Amniotic stem cell (primary cell): ENCODE data around the gene DCAF8.
A peak's percentile ranks its signal among the peaks of the same experiment; 100 is the strongest.

Source experiments
- DNase-seq: peaks from one replicate; lab custom pipeline; 2025; lab: John Stamatoyannopoulos, UW

The DCAF8 gene

GRCh38 chr1:160261556-160261892 is 825 bp downstream of the DCAF8 start:
- peak; percentile 49 for DNase-seq

GRCh38 chr1:160260406-160261382 is 1.7 kb downstream of the DCAF8 start:
- peak; percentile 47 for DNase-seq

GRCh38 chr1:160258177-160258798 is 4.1 kb downstream of the DCAF8 start:
- DNase-seq, result no peak

- DNase-seq, result no peak
Observed at GRCh38 chr1:160257411-160258015, 4.8 kb downstream of the DCAF8 start.

GRCh38 chr1:160256396-160257046 is 5.8 kb downstream of the DCAF8 start:
- DNase-seq, result no peak

- no peak for DNase-seq
Observed at GRCh38 chr1:160255781-160256300, 6.5 kb downstream of the DCAF8 start.

GRCh38 chr1:160251687-160252526 is 10.4 kb downstream of the DCAF8 start:
- DNase-seq, result peak; percentile 65

- DNase-seq, result no peak
Observed at GRCh38 chr1:160251011-160251410, 11.3 kb downstream of the DCAF8 start.

- no peak for DNase-seq
Observed at GRCh38 chr1:160247053-160247452, 15.3 kb downstream of the DCAF8 start.

- no peak for DNase-seq
Observed at GRCh38 chr1:160245434-160245833, 16.9 kb downstream of the DCAF8 start.

- DNase-seq, result no peak
Observed at GRCh38 chr1:160244209-160244608, 18.1 kb downstream of the DCAF8 start.

- no peak for DNase-seq
Observed at GRCh38 chr1:160243767-160244166, 18.6 kb downstream of the DCAF8 start.

GRCh38 chr1:160239582-160240299 is 22.6 kb downstream of the DCAF8 start:
- no peak for DNase-seq

GRCh38 chr1:160238408-160238807 is 23.9 kb downstream of the DCAF8 start:
- no peak for DNase-seq

GRCh38 chr1:160237558-160237957 is 24.8 kb downstream of the DCAF8 start:
- no peak for DNase-seq

GRCh38 chr1:160236806-160237205 is 25.5 kb downstream of the DCAF8 start:
- no peak for DNase-seq

- no peak for DNase-seq
Observed at GRCh38 chr1:160232911-160233310, 29.4 kb downstream of the DCAF8 start.

- no peak for DNase-seq
Observed at GRCh38 chr1:160228431-160228830, 33.9 kb downstream of the DCAF8 start.

- no peak for DNase-seq
Observed at GRCh38 chr1:160227561-160227960, 34.8 kb downstream of the DCAF8 start.

- DNase-seq, result no peak
Observed at GRCh38 chr1:160227034-160227433, 35.3 kb downstream of the DCAF8 start.

- DNase-seq, result no peak
Observed at GRCh38 chr1:160226623-160227022, 35.7 kb downstream of the DCAF8 start.
